IMR-90 (cell line): ENCODE results near the gene RAF1. TPM values are rescaled to one million over a fixed set of nuclear protein-coding genes. Genes with fewer than 3 reads are reported as not detected.

ENCODE experiments used
- ATAC-seq: fragments of 200-7000 bp; cut with Tn5 transposase; 2 replicates; pipeline ENCODE4 v1.9.1; 2020; ENCODE audit warnings: low read depth, mild to moderate bottlenecking, moderate library complexity
- BruUV-seq: library from RNA; stranded (reverse); fragments of 400-500 nt; replicated peaks from 2 replicates; lab custom pipeline; 2021; lab: Mats Ljungman, UMichigan
- CTCF ChIA-PET: fragments of 300-600 bp; formaldehyde crosslinking; extraction: SDS; loops from one replicate; lab custom pipeline; 2021; ENCODE audit warnings: antibody characterized with exemption; lab: Yijun Ruan, JAX
- POLR2A ChIA-PET: fragments of 300-600 bp; sonication (Branson Sonifier 250); formaldehyde crosslinking; loops from one replicate; lab custom pipeline; 2022; ENCODE audit warnings: antibody characterized with exemption; ENCODE audit not compliant: unreplicated experiment; lab: Charles Lee
- DNase-seq: peaks from one replicate; pipeline ENCODE4 v3.0.0; 2013
- H2AFZ ChIP-seq: replicated peaks from 2 replicates; pipeline ENCODE3; 2013; ENCODE audit warnings: low read length, mild to moderate bottlenecking; ENCODE audit not compliant: poor library complexity
- H2AK5ac ChIP-seq: 2 replicates; pipeline ENCODE4 v1.6.1; 2013; ENCODE audit warnings: low read depth, low read length, inconsistent platforms
- H2AK9ac ChIP-seq: replicated peaks from 2 replicates; pipeline ENCODE3; 2013; ENCODE audit warnings: mild to moderate bottlenecking, low read depth, low read length, moderate library complexity; ENCODE audit not compliant: poor library complexity
- H2BK120ac ChIP-seq: 2 replicates; pipeline ENCODE4 v1.6.1; 2013; ENCODE audit warnings: low read depth, low read length, inconsistent platforms
- H2BK15ac ChIP-seq: 3 replicates; pipeline ENCODE4 v1.6.1; 2013; ENCODE audit warnings: low read depth, low read length, inconsistent platforms
- H2BK20ac ChIP-seq: 2 replicates; pipeline ENCODE4 v1.6.1; 2013; ENCODE audit warnings: low read depth, mild to moderate bottlenecking, inconsistent platforms, low read length, moderate library complexity
- H2BK5ac ChIP-seq: 2 replicates; pipeline ENCODE4 v1.6.1; 2013; ENCODE audit warnings: mild to moderate bottlenecking, low read depth, low read length, inconsistent platforms; ENCODE audit not compliant: poor library complexity, severe bottlenecking
- H3K14ac ChIP-seq: replicated peaks from 2 replicates; pipeline ENCODE4 v1.6.1; 2013; ENCODE audit warnings: low read depth, low read length, inconsistent platforms
- H3K18ac ChIP-seq: 2 replicates; pipeline ENCODE4 v1.6.1; 2013; ENCODE audit warnings: low read depth, low read length, control low read depth
- H3K23ac ChIP-seq: 2 replicates; pipeline ENCODE4 v1.6.1; 2013; ENCODE audit warnings: low read depth, low read length, inconsistent platforms
- H3K27ac ChIP-seq: 2 replicates; pipeline ENCODE4 v1.5.1; 2013; ENCODE audit warnings: mild to moderate bottlenecking, control low read depth, low read length; ENCODE audit not compliant: insufficient read depth
- H3K27me3 ChIP-seq: 2 replicates; pipeline ENCODE4 v1.6.1; 2013; ENCODE audit warnings: low read length; ENCODE audit not compliant: control insufficient read depth, insufficient read depth
- H3K36me3 ChIP-seq: 2 replicates; pipeline ENCODE4 v1.6.1; 2013; ENCODE audit warnings: low read length, mixed read lengths; ENCODE audit not compliant: control insufficient read depth, insufficient read depth
- H3K4ac ChIP-seq: 2 replicates; pipeline ENCODE4 v1.6.1; 2013; ENCODE audit warnings: low read depth, low read length, inconsistent platforms
- H3K4me1 ChIP-seq: 2 replicates; pipeline ENCODE4 v1.6.1; 2013; ENCODE audit warnings: low read length, mixed read lengths; ENCODE audit not compliant: control insufficient read depth, insufficient read depth
- H3K4me2 ChIP-seq: 2 replicates; pipeline ENCODE4 v1.6.1; 2013; ENCODE audit warnings: low read depth, mild to moderate bottlenecking, control low read depth, low read length, moderate library complexity
- H3K4me3 ChIP-seq: 2 replicates; pipeline ENCODE4 v1.5.1; 2013; ENCODE audit warnings: low read depth, mild to moderate bottlenecking, control low read depth, low read length, moderate library complexity; ENCODE audit not compliant: insufficient read depth
- H3K56ac ChIP-seq: 2 replicates; pipeline ENCODE4 v1.6.1; 2013; ENCODE audit warnings: low read length, inconsistent platforms; ENCODE audit not compliant: insufficient read depth; ENCODE audit errors: extremely low read depth
- H3K79me1 ChIP-seq, 2 experiments: 2 replicates each; pipeline ENCODE4 v1.6.1; 2013; ENCODE audit warnings: low read length in 2 of 2, inconsistent platforms in 1 of 2, low read depth in 1 of 2
- H3K9ac ChIP-seq: 2 replicates; pipeline ENCODE4 v1.6.1; 2013; ENCODE audit warnings: low read depth, low read length, control low read depth
- H3K9me1 ChIP-seq: 2 replicates; pipeline ENCODE4 v1.6.1; 2013; ENCODE audit warnings: low read length, inconsistent platforms; ENCODE audit not compliant: insufficient read depth
- H3K9me3 ChIP-seq: 2 replicates; pipeline ENCODE4 v1.6.1; 2013; ENCODE audit warnings: low read length; ENCODE audit not compliant: control insufficient read depth, insufficient read depth
- H4K20me1 ChIP-seq: 2 replicates; pipeline ENCODE4 v1.6.1; 2013; ENCODE audit warnings: low read length, inconsistent platforms; ENCODE audit not compliant: insufficient read depth
- H4K5ac ChIP-seq: 2 replicates; pipeline ENCODE4 v1.6.1; 2013; ENCODE audit warnings: mild to moderate bottlenecking, low read depth, low read length, control low read depth
- H4K8ac ChIP-seq, 2 experiments: 2 replicates each; pipeline ENCODE4 v1.6.1; 2013; ENCODE audit warnings: low read depth in 2 of 2, low read length in 2 of 2, control low read depth in 1 of 2, inconsistent platforms in 1 of 2
- H4K91ac ChIP-seq: 2 replicates; pipeline ENCODE4 v1.6.1; 2013; ENCODE audit warnings: low read depth, low read length, inconsistent platforms; ENCODE audit not compliant: insufficient read depth
- CHD1 ChIP-seq: IDR thresholded peaks from 2 replicates; pipeline ENCODE4 v1.6.1; 2012; ENCODE audit warnings: low read depth, low read length, improper control_type of control experiment
- NFE2L2 ChIP-seq: fragments of 150-350 bp; IDR thresholded peaks from 2 replicates; pipeline ENCODE4 v1.6.1; 2016; ENCODE audit warnings: low read depth, mild to moderate bottlenecking, low read length
- WGBS, 2 experiments: methylation state at CpG; one replicate each; pipeline versions ENCODE4 v1.1.5 to v1.1.7; 2013; ENCODE audit warnings: missing lambda C conversion rate in 2 of 2; ENCODE audit not compliant: insufficient read length in 1 of 2; ENCODE audit errors: extremely low coverage in 2 of 2; 5-methylcytosine and 5-hydroxymethylcytosine counted together
- dilution Hi-C: fragments of 300-500 bp; cut with HindIII; formaldehyde crosslinking; loops from one replicate; pipeline ENCODE4 v1.14.3; 2018; ENCODE audit warnings: low sequenced_read_pairs; ENCODE audit not compliant: unreplicated experiment
- in situ Hi-C: fragments of 300-500 bp; cut with MboI; formaldehyde crosslinking; loops from 3 replicates; pipeline ENCODE4 v1.14.3; 2019; ENCODE audit warnings: low sequenced_read_pairs, inconsistent platforms, mixed read lengths
- intact Hi-C: fragments of 100-400 bp; cut with micrococcal nuclease; formaldehyde crosslinking; loops from 2 replicates; pipeline ENCODE4 v1.10.0; 2022
- polyA plus RNA-seq, 3 experiments: library from polyadenylated mRNA; depleted of rRNA; stranded (reverse); fragments of >200 nt; gene quantifications; 2 replicates each; pipeline ENCODE4 v1.2.3, GENCODE V29; 2012; ENCODE audit warnings: low replicate concordance in 1 of 3
- total RNA-seq: library from RNA; depleted of rRNA; stranded (reverse); fragments of >200 nt; gene quantifications from 2 replicates; pipeline ENCODE4 v1.2.3, GENCODE V29; 2012
- TF ChIP-seq, protein P1 (sequence below): conservative IDR thresholded peaks from 2 replicates; pipeline ENCODE4 v1.5.1; 2012; ENCODE audit warnings: mild to moderate bottlenecking, low read depth, low read length, improper control_type of control experiment

The RAF1 gene
- total and polyA plus RNA-seq, 2 of the 4 experiments (the other 2 are of a cell fraction), result 115 to 151 TPM

DNA sequence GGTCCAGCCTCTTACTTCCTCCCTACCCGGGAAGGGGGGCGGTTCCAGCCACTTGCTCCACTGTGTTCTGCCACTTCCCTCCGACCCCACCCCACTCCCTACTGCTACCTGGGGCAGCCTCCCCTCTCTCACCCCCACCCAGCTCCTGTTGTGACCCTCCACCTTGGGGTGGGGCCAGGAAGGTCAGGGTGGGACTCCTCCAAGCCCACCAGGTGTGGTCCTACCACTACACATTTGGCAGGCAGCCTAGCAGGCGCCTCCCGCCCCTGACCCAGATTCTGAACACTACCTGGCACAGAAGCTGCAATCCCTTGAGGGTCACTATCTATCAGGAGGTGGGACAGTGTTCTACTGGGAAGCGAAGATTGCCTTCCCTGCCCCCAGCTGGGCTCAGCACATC, 13.7 kb upstream of the RAF1 start:
- BruUV-seq, result no TSS peak
- no peak overlapping the region for H3K27ac ChIP-seq
- no peak overlapping the region for H4K5ac ChIP-seq
- ChIA-PET CTCF (no interaction called here), POLR2A (no interaction called here)
- peaks cover 6% of the 10 kb centered on the region for H3K4me1 ChIP-seq
- H3K23ac ChIP-seq, result no peak overlapping the region
- H2AK9ac ChIP-seq, result no peak overlapping the region
- no peak overlapping the region for H4K91ac ChIP-seq
- H3K14ac ChIP-seq, result no peak overlapping the region
- H3K36me3 ChIP-seq, result no peaks in the 10 kb centered on the region
- no peak overlapping the region; the same call in 1 of the 2 replicates for H2AK5ac ChIP-seq
- dilution Hi-C loops (no loop called here), in situ Hi-C loops (no loop called here), intact Hi-C loops (no loop called here)
- no peak overlapping the region for H3K56ac ChIP-seq
- H4K20me1 ChIP-seq, result no peaks in the 10 kb centered on the region
- H3K79me1 ChIP-seq, result no peaks in the 10 kb centered on the region; a peak in 1 of 4 replicates
- H2AFZ ChIP-seq, result no peak overlapping the region
- no peak for DNase-seq
- H3K4me3 ChIP-seq, result no peak overlapping the region
- H3K4ac ChIP-seq, result no peak overlapping the region
- H2BK15ac ChIP-seq, result no peak overlapping the region
- H3K4me2 ChIP-seq, result no peak overlapping the region
- no peak overlapping the region for H3K9ac ChIP-seq
- TF ChIP-seq, protein P1, sequence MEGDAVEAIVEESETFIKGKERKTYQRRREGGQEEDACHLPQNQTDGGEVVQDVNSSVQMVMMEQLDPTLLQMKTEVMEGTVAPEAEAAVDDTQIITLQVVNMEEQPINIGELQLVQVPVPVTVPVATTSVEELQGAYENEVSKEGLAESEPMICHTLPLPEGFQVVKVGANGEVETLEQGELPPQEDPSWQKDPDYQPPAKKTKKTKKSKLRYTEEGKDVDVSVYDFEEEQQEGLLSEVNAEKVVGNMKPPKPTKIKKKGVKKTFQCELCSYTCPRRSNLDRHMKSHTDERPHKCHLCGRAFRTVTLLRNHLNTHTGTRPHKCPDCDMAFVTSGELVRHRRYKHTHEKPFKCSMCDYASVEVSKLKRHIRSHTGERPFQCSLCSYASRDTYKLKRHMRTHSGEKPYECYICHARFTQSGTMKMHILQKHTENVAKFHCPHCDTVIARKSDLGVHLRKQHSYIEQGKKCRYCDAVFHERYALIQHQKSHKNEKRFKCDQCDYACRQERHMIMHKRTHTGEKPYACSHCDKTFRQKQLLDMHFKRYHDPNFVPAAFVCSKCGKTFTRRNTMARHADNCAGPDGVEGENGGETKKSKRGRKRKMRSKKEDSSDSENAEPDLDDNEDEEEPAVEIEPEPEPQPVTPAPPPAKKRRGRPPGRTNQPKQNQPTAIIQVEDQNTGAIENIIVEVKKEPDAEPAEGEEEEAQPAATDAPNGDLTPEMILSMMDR, result no peak
- TF ChIP-seq NFE2L2, result no peak
- no peak for TF ChIP-seq CHD1
- no peak overlapping the region for H2BK5ac ChIP-seq
- peaks cover 5% of the 10 kb centered on the region; the same call in 1 of the 2 replicates for H3K9me1 ChIP-seq
- no peak overlapping the region for H2BK120ac ChIP-seq
- ATAC-seq, result no peak
- no peak overlapping the region for H4K8ac ChIP-seq
- H2BK20ac ChIP-seq, result no peak overlapping the region
- H3K18ac ChIP-seq, result no peak overlapping the region
- H3K9me3 ChIP-seq, result peaks cover 2% of the 10 kb centered on the region; the same call in 1 of the 2 replicates
- H3K27me3 ChIP-seq, result no peaks in the 10 kb centered on the region
- 44% methylated on average over 1 of the region's 6 CpGs; no CpG with 5 or more reads in 1 of the 2 experiments for WGBS, 2 experiments
